Spleen (tissue), 7 donors: ENCODE results near the gene SHANK3.

ENCODE experiments used
- POLR2A ChIP-seq, 3 donors: fragments of 450-650 bp; IDR thresholded peaks; one replicate each; pipeline ENCODE4 v1.5.1; 2017; ENCODE audit warnings: antibody characterized with exemption in 3 of 3, mild to moderate bottlenecking in 1 of 3
- TF ChIP-seq, protein P1 (sequence below), 11 experiments: fragments of 200-600 bp in 7 of 11; fragments of 450-650 bp in 4 of 11; sonication (generic) in 4 of 11; IDR thresholded peaks in 8 of 11; conservative IDR thresholded peaks in 3 of 11; 1 replicate in 7 of 11; 2 replicates in 4 of 11; pipeline versions ENCODE4 v1.4.0 to v1.8.0; 2016 to 2021; ENCODE audit warnings: antibody characterized with exemption in 11 of 11, inconsistent platforms in 4 of 11, mild to moderate bottlenecking in 1 of 11
- donor health status: DM: no; HTN: no; CAD: no; lungs with moderate emphysema.
- donor health status: DM: no; HTN: no; CAD: no.
- donor health status: DM: no; HTN: no; CAD: no.

DNA sequence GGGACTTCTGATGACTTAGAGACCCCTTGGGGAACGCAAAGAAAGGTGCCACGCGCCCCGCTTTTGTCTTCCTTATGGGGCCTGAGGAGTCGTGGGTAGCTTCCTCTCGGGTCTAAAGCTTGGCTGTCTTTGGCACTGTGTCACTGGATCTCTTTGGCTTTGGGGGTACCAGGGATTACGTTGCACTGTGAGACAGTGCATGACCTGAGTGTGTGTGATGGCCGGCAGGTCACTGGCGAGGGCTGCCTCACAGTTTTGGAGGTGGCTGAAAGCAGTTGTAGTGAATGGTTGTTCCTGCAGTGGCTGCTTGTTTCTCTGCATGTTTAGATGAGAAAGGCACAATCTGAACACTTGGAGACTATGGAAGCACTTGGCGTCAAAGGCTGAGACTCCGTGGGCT, 38.9 kb upstream of the SHANK3 start:
- TF ChIP-seq, protein P1, sequence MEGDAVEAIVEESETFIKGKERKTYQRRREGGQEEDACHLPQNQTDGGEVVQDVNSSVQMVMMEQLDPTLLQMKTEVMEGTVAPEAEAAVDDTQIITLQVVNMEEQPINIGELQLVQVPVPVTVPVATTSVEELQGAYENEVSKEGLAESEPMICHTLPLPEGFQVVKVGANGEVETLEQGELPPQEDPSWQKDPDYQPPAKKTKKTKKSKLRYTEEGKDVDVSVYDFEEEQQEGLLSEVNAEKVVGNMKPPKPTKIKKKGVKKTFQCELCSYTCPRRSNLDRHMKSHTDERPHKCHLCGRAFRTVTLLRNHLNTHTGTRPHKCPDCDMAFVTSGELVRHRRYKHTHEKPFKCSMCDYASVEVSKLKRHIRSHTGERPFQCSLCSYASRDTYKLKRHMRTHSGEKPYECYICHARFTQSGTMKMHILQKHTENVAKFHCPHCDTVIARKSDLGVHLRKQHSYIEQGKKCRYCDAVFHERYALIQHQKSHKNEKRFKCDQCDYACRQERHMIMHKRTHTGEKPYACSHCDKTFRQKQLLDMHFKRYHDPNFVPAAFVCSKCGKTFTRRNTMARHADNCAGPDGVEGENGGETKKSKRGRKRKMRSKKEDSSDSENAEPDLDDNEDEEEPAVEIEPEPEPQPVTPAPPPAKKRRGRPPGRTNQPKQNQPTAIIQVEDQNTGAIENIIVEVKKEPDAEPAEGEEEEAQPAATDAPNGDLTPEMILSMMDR (IDR thresholded peaks at IDR 0.05 in 8 of 11, conservative IDR thresholded peaks at IDR 0.05 in 3 of 11) = no peak
- TF ChIP-seq POLR2A (IDR thresholded peaks at IDR 0.05) = no peak
